Type B pancreatic cell (in vitro differentiated cells): ENCODE results near the gene TRIM5. TPM values are rescaled to one million over a fixed set of nuclear protein-coding genes. Genes with fewer than 3 reads are reported as not detected.
"Not testable (repeated sequence)": the region's sequence is repeated elsewhere in the genome, so short reads cannot be mapped to it uniquely, and the experiment has no call there.

ENCODE experiments used
- DNase-seq: peaks from one replicate; pipeline ENCODE4 v3.0.0; 2021; ENCODE audit warnings: mixed read lengths; ENCODE audit not compliant: unreplicated experiment; ENCODE audit errors: extremely low spot score
- H3K27ac Mint-ChIP-seq: 2 replicates; pipeline ENCODE4 v1.8.0; 2021; ENCODE audit warnings: mild to moderate bottlenecking, mixed read lengths
- H3K27me3 Mint-ChIP-seq: 2 replicates; pipeline ENCODE4 v1.8.0; 2021; ENCODE audit warnings: mixed read lengths
- H3K36me3 Mint-ChIP-seq: 2 replicates; pipeline ENCODE4 v1.8.0; 2021; ENCODE audit warnings: mixed read lengths
- H3K4me1 Mint-ChIP-seq: one replicate; pipeline ENCODE4 v1.8.0; 2021; ENCODE audit warnings: mixed read lengths; ENCODE audit not compliant: unreplicated experiment
- H3K4me3 Mint-ChIP-seq: 2 replicates; pipeline ENCODE4 v1.8.0; 2021; ENCODE audit warnings: mild to moderate bottlenecking, mixed read lengths
- H3K9me3 Mint-ChIP-seq: 2 replicates; pipeline ENCODE4 v1.8.0; 2021; ENCODE audit warnings: mixed read lengths
- CTCF ChIP-seq: fragments of 200-600 bp; sonication (generic); conservative IDR thresholded peaks from 2 replicates; pipeline ENCODE4 v1.5.0; 2021; ENCODE audit warnings: antibody characterized with exemption, mild to moderate bottlenecking
- total RNA-seq: library from RNA; stranded (reverse); gene quantifications from 2 replicates; pipeline ENCODE4 v1.2.1, GENCODE V29; 2021; ENCODE audit warnings: low replicate concordance

Gene TRIM5
- total RNA-seq, 1 donor from 2014 or later: 32.3 TPM

GRCh38 chr11:5686426-5686825 lies 1.6 kb upstream of the TRIM5 start:
- no peak overlapping the region for H3K27ac Mint-ChIP-seq
- no peak overlapping the region for H3K4me3 Mint-ChIP-seq
- DNase-seq: no peak
- H3K36me3 Mint-ChIP-seq: peaks cover 7% of the 10 kb centered on the region
- peaks cover 33% of the 10 kb centered on the region for H3K4me1 Mint-ChIP-seq
- no peaks in the 10 kb centered on the region for H3K9me3 Mint-ChIP-seq
- TF ChIP-seq CTCF: no peak
- H3K27me3 Mint-ChIP-seq: no peaks in the 10 kb centered on the region

DNA sequence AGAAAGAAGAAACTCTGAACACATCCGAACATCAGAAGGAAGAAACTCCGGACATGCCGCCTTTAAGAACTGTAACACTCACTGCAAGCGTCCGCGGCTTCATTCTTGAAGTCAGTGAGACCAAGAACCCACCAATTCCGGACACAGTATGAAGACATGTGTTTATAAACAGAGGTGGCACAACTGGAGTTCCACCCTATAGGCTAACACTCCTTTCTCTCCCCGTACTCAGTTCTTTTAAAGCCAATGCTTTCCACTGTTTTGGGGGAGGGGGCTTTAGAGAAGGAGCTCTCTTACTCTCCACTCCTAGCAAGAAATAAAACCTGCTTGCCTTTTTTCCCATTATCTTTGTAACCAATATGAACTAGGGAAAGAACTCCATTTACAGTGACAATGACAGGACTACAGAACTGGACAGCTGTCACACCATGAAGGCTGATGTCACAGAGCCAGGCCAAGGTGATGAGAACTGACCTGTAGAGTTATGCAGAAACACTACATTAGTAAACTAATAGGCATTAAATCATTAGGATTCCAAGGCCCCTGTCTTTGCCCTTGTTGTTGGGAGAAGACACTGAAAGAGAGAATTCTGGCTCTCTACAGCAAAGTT lies 733 bp downstream of the TRIM5 start:
- H3K27ac Mint-ChIP-seq: peak overlapping the region; percentile 100

GRCh38 chr11:5683620-5684019 lies 1.3 kb downstream of the TRIM5 start:
- H3K4me3 Mint-ChIP-seq: peak overlapping the region; percentile 98
- H3K36me3 Mint-ChIP-seq: peaks cover 32% of the 10 kb centered on the region
- peak overlapping the region; percentile 100 for H3K27ac Mint-ChIP-seq
- H3K4me1 Mint-ChIP-seq: peaks cover 21% of the 10 kb centered on the region
- H3K27me3 Mint-ChIP-seq, DNase-seq, H3K9me3 Mint-ChIP-seq: not testable (repeated sequence)

More for the DNA sequence above, 733 bp downstream of the TRIM5 start:
- H3K36me3 Mint-ChIP-seq: peaks cover 27% of the 10 kb centered on the region
- no peaks in the 10 kb centered on the region for H3K27me3 Mint-ChIP-seq
- no peak for DNase-seq
- H3K4me3 Mint-ChIP-seq: peak overlapping the region; percentile 98
- no peak for TF ChIP-seq CTCF
- no peaks in the 10 kb centered on the region for H3K9me3 Mint-ChIP-seq
- peaks cover 21% of the 10 kb centered on the region for H3K4me1 Mint-ChIP-seq

- H3K9me3 Mint-ChIP-seq, H3K27me3 Mint-ChIP-seq, DNase-seq, H3K4me3 Mint-ChIP-seq: not testable (repeated sequence)
- H3K4me1 Mint-ChIP-seq: peaks cover 21% of the 10 kb centered on the region
- H3K27ac Mint-ChIP-seq: peak overlapping the region; percentile 100
- H3K36me3 Mint-ChIP-seq: peaks cover 39% of the 10 kb centered on the region
These were observed 1.9 kb downstream of the TRIM5 start for GRCh38 chr11:5682890-5683441.

DNA sequence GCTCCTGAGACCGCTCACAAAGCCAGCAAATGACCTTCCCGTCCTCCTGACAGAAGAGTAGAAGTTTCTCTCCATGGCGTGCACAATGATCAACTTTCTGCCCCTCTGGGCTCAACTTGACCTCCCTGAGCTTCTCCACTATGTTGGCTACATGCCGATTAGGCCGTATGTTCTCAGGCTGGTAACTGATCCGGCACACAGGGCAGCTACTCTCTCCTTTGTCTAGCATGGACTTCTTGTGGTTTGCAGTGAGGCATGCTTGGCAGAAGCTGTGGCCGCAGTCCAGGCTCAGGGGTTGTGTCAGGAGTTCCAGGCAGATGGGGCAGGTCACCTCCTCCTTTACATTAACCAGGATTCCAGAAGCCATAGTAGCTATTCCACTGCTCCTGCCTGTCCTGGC lies 5.1 kb downstream of the TRIM5 start:
- DNase-seq: no peak
- peaks cover 16% of the 10 kb centered on the region for H3K4me1 Mint-ChIP-seq

DNA sequence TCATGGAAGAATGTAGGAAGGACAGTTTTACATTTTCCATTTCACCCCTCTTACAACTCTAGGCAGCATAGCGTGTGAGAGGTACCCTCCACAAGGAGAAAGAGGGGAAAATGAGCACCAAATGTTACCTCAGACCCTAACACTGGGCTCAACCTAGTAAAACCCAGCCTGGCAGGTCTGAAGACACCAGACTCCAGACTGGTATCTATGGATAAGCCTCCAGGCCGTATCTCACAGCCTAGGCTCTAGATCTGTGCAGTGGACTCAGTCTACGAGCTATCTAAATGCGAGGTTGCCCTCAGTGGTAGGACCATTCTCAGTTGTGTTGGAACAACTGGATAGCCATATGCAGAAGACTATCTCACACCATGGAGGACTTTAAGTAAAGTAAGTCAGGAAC lies 10.5 kb downstream of the TRIM5 start:
- Mint-ChIP-seq H3K9me3 (no peaks in the 10 kb centered on the region), H3K36me3 (peaks cover 29% of the 10 kb centered on the region), H3K27me3 (no peaks in the 10 kb centered on the region), H3K4me3 (no peak overlapping the region), H3K27ac (no peak overlapping the region), H3K4me1 (no peaks in the 10 kb centered on the region)
- DNase-seq: no peak
- no peak for TF ChIP-seq CTCF

More for the DNA sequence above, 5.1 kb downstream of the TRIM5 start:
- no peaks in the 10 kb centered on the region for H3K27me3 Mint-ChIP-seq
- TF ChIP-seq CTCF: no peak
- peaks cover 42% of the 10 kb centered on the region for H3K36me3 Mint-ChIP-seq
- H3K4me3 Mint-ChIP-seq: no peak overlapping the region
- no peak overlapping the region for H3K27ac Mint-ChIP-seq
- H3K9me3 Mint-ChIP-seq: no peaks in the 10 kb centered on the region
